Aorta (tissue), 5 donors: ENCODE measurements around the gene PHACTR1. TPM values are rescaled to one million over a fixed set of nuclear protein-coding genes. Genes with fewer than 3 reads are reported as not detected.

ENCODE experiments used
- ATAC-seq: fragments of 200-7000 bp; cut with Tn5 transposase; one replicate; pipeline ENCODE4 v1.9.1; 2022; ENCODE audit warnings: moderate library complexity; ENCODE audit not compliant: low FRiP score
- DNase-seq, 2 donors: peaks; one replicate each; pipeline ENCODE4 v3.0.0-alpha.2; 2020
- H3K27ac ChIP-seq, 2 donors: one replicate each; pipeline ENCODE4 v1.5.1; 2013; ENCODE audit warnings: low read length in 2 of 2, mild to moderate bottlenecking in 2 of 2, moderate library complexity in 2 of 2, control low read depth in 1 of 2, inconsistent platforms in 1 of 2, low read depth in 1 of 2
- H3K27me3 ChIP-seq, 2 donors: one replicate each; pipeline ENCODE4 v1.6.1; 2013; ENCODE audit warnings: control low read depth in 1 of 2, low read length in 1 of 2, mild to moderate bottlenecking in 1 of 2, moderate library complexity in 1 of 2; ENCODE audit not compliant: insufficient read depth in 2 of 2, control insufficient read depth in 1 of 2
- H3K36me3 ChIP-seq, 2 donors: one replicate each; pipeline ENCODE4 v1.6.1; 2013; ENCODE audit warnings: control low read depth in 1 of 2, low read length in 1 of 2, mild to moderate bottlenecking in 1 of 2; ENCODE audit not compliant: insufficient read depth in 2 of 2, control insufficient read depth in 1 of 2
- H3K4me1 ChIP-seq, 2 donors: one replicate each; pipeline ENCODE4 v1.6.1; 2013; ENCODE audit warnings: low read length in 2 of 2, control low read depth in 1 of 2, mild to moderate bottlenecking in 1 of 2, moderate library complexity in 1 of 2; ENCODE audit not compliant: insufficient read depth in 2 of 2, control insufficient read depth in 1 of 2
- H3K4me3 ChIP-seq, 2 donors: one replicate each; pipeline ENCODE4 v1.5.1; 2013; ENCODE audit warnings: low read length in 2 of 2, control low read depth in 1 of 2, mild to moderate bottlenecking in 1 of 2
- H3K9me3 ChIP-seq: one replicate; pipeline ENCODE4 v1.6.1; 2013; ENCODE audit warnings: mild to moderate bottlenecking, low read length; ENCODE audit not compliant: control insufficient read depth
- WGBS, 2 donors: extraction: QIAGEN DNeasy Blood & Tissue Kit; methylation state at CpG; one replicate each; pipeline ENCODE4 v1.1.7; 2013; 5-methylcytosine and 5-hydroxymethylcytosine counted together
- intact Hi-C, 2 donors: fragments of 100-400 bp; cut with DNase I; formaldehyde crosslinking; loops; one replicate each; pipeline versions ENCODE4 v1.14.2 to v1.15.0; 2022
- polyA plus RNA-seq, 2 donors: library from polyadenylated mRNA; stranded (reverse); fragments of 200-250 nt; gene quantifications; one replicate each; pipeline ENCODE4 v1.2.3, GENCODE V29; 2013
- total RNA-seq, 2 donors: library from RNA; stranded (reverse); fragmentation: NEBNext Ultra II Directional; extraction: Animal tissue kit (Norgen Biotek cat#: 25700); gene quantifications; one replicate each; pipeline ENCODE4 v1.2.1, GENCODE V29; 2021
- donor health status: healthy with polysubstance abuse.
- donor health status: Bipolar disorder and iron deficiency.
- donor health status: DM: no; HTN: no; CAD: no.
- donor health status: DM: no; HTN: no; CAD: no.
- donor health status: DM: yes; HTN: yes; CAD: no.

The PHACTR1 gene
- total and polyA plus RNA-seq, 4 donors, result 3.2 to 89.4 (median 20.1) TPM

DNA sequence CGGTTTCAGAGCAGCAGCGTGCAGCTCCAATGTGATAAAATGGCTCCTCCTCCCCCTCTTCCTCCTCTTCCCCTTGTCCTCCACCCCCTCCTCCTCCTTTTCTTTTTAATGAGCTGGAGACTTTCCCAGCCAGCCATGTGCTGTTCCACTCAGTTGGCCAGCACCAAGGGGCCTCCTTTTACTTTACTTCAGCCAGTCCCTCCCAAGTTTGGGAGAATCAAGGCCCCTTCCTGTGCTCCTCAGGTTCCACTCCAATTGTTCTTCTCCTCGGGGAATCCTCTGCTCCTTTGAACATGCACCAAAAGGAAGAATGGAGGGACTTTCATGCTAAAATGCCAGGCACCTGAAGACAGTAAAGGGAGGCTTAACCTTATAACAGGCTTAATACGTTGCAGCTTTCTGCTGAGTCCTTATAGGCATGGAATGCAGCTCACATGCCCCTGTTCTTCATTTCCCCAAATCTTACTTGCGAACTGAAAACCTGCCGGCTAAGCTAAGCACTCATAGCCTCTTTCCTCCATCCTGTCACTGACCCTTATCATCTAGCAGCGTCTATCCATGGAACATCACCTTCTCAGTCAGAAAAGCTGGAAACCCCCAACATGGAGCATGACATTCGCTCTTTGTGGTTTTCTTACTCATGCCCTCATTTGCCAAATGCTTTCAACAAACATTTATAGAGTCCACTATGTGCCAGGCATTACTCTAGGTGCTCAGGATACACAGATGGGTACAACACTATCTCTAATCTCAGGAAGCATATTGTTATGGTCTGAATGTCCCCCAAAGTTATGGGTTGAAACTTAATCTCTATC is 170.6 kb downstream of the PHACTR1 start:
- Histone ChIP-seq H3K4me3 (no peak overlapping the region), H3K4me1 (no peaks in the 10 kb centered on the region), H3K27ac (no peak overlapping the region), H3K27me3 (peaks cover 0 to 3% of the 10 kb centered on the region in 2 donors), H3K36me3 (no peaks in the 10 kb centered on the region), H3K9me3 (peaks cover 2% of the 10 kb centered on the region)
- DNase-seq (no peak), ATAC-seq (no peak)
- intact Hi-C loops, result no loop called here
- 73 to 74% methylated on average over 8 of the region's 8 CpGs for WGBS, 2 donors

GRCh38 chr6:12890171-12890790 is 173.7 kb downstream of the PHACTR1 start:
- no peak overlapping the region for H3K4me3 ChIP-seq
- intact Hi-C loops, result loop anchor here (5.0 to 10.0 kb wide), 2 partner anchors 253 to 595 kb away; partner anchors contain the start of gene EDN1 (in 1 of the 2)
- no peaks in the 10 kb centered on the region for H3K4me1 ChIP-seq
- no peak overlapping the region for H3K27ac ChIP-seq
- H3K36me3 ChIP-seq, result no peaks in the 10 kb centered on the region
- 95% methylated on average over 9 of the region's 9 CpGs for WGBS, 2 donors
- H3K9me3 ChIP-seq, result peaks cover 2% of the 10 kb centered on the region
- ATAC-seq (no peak), DNase-seq (no peak)
- H3K27me3 ChIP-seq, result peaks cover 0 to 3% of the 10 kb centered on the region in 2 donors

GRCh38 chr6:12891595-12891994 is 175.0 kb downstream of the PHACTR1 start:
- H3K27ac ChIP-seq, result no peak overlapping the region
- no peaks in the 10 kb centered on the region for H3K36me3 ChIP-seq
- 68 to 85% methylated on average over 1 of the region's 1 CpG for WGBS, 2 donors
- ATAC-seq (no peak), DNase-seq (no peak)
- peaks cover 0 to 3% of the 10 kb centered on the region in 2 donors for H3K27me3 ChIP-seq
- no peak overlapping the region for H3K4me3 ChIP-seq
- intact Hi-C loops, result loop anchor here (5.0 to 10.0 kb wide), 2 partner anchors 254 to 597 kb away; partner anchors contain the start of gene EDN1 (in 1 of the 2)
- H3K4me1 ChIP-seq, result no peaks in the 10 kb centered on the region
- H3K9me3 ChIP-seq, result peaks cover 2% of the 10 kb centered on the region

DNA sequence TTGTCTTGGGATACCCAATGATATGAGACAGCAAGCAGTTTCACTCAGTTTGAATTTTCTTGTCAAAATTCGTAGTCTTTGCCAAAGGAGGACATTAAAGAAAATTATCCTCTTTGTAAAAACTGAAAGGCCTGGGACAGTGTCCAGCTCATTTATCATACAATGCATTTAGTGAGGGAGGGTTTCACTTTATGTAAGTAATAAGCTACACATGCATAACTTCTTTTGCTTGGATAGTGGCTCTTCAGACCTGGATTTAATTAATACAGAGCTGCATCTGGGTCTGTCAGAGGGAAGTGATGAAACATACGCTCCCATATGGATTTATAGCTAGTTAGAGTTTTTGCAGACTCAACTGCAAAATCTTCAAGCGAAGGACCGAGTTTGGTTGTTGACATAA is 175.6 kb downstream of the PHACTR1 start:
- WGBS, 2 donors, result 77 to 78% methylated on average over 4 of the region's 4 CpGs

GRCh38 chr6:12893036-12893435 is 176.5 kb downstream of the PHACTR1 start:
- no peaks in the 10 kb centered on the region for H3K36me3 ChIP-seq
- intact Hi-C loops, result loop anchor here (5.0 to 10.0 kb wide), 2 partner anchors 256 to 598 kb away; partner anchors contain the start of gene EDN1 (in 1 of the 2)
- H3K9me3 ChIP-seq, result peaks cover under 1% of the 10 kb centered on the region
- no peak overlapping the region for H3K4me3 ChIP-seq
- WGBS, 2 donors, result 92 to 98% methylated on average over 4 of the region's 4 CpGs
- DNase-seq, result no peak
- no peaks in the 10 kb centered on the region for H3K27me3 ChIP-seq
- no peaks in the 10 kb centered on the region for H3K4me1 ChIP-seq
- ATAC-seq, result no peak
- no peak overlapping the region for H3K27ac ChIP-seq

More for the DNA sequence above, 175.6 kb downstream of the PHACTR1 start:
- no peak overlapping the region for H3K4me3 ChIP-seq
- ATAC-seq, result no peak
- no peaks in the 10 kb centered on the region for H3K36me3 ChIP-seq
- intact Hi-C loops, result loop anchor here (5.0 to 10.0 kb wide), 2 partner anchors 255 to 597 kb away; partner anchors contain the start of gene EDN1 (in 1 of the 2)
- H3K9me3 ChIP-seq, result peaks cover 2% of the 10 kb centered on the region
- H3K27me3 ChIP-seq, result peaks cover 0 to 2% of the 10 kb centered on the region in 2 donors
- H3K4me1 ChIP-seq, result no peaks in the 10 kb centered on the region
- DNase-seq, result no peak
- H3K27ac ChIP-seq, result no peak overlapping the region

- Histone ChIP-seq H3K4me1 (no peaks in the 10 kb centered on the region), H3K27ac (no peak overlapping the region), H3K36me3 (no peaks in the 10 kb centered on the region), H3K27me3 (no peaks in the 10 kb centered on the region), H3K9me3 (no peaks in the 10 kb centered on the region), H3K4me3 (no peak overlapping the region)
- DNase-seq (no peak), ATAC-seq (no peak)
- WGBS, 2 donors, result 90 to 92% methylated on average over 3 of the region's 3 CpGs
- intact Hi-C loops, result loop anchor here in 1 of 2 donors (10.0 kb wide), 1 partner anchor 601 kb away; the partner anchor contains the start of gene EDN1
These were observed 179.2 kb downstream of the PHACTR1 start for GRCh38 chr6:12895721-12896120.

DNA sequence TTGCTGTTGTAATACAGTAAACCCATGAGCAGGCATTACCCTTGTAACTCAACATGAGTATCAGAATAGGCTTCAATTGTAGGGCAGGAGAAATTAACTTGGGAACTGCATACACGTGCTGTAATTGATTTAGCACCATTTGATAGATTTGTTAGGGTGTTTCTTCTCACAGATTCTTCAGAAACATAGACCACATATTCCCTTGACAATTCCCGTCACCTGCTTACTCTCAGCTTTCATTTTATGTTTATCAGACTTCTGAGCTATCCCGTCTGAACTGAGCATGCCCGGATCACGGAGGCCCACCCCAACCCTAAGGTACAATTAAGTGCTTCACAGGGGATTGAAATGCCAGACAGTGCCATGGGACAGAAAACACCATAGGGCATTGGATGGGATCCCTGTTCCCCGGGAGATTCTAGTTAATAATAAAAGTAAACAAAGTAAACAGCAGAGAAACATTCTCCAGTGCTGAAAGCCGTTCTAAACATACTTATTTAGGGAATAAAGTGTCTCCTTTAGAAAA is 179.7 kb downstream of the PHACTR1 start:
- Histone ChIP-seq H3K36me3 (no peaks in the 10 kb centered on the region), H3K4me3 (no peak overlapping the region), H3K27ac (no peak overlapping the region), H3K9me3 (no peaks in the 10 kb centered on the region), H3K27me3 (no peaks in the 10 kb centered on the region), H3K4me1 (no peaks in the 10 kb centered on the region)
- WGBS, 2 donors, result 78 to 82% methylated on average over 7 of the region's 7 CpGs
- no peak for DNase-seq
- no peak for ATAC-seq
- intact Hi-C loops, result loop anchor here in 1 of 2 donors (10.0 kb wide), 1 partner anchor 601 kb away; the partner anchor contains the start of gene EDN1

DNA sequence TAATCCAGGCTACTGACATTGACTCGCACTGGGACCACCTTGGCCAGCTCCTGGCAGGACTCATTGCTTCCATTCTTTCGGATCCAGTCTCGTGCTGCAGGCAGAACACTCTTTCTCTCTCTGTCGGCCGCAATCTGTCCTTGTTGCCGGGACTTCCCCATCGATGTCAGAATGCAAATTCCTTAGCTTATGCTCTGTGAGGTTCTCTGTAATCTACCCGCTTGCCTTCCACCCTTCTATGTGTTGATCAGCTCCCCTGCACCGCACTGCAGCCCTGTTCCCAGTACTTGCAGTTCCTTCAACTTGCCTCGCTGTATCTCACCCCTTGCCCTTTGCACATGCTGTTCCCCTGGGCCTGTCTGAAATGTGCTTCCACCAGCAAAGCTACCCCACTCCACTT is 182.0 kb downstream of the PHACTR1 start:
- H3K27ac ChIP-seq, result no peak overlapping the region
- 92 to 95% methylated on average over 10 of the region's 10 CpGs for WGBS, 2 donors
- H3K27me3 ChIP-seq, result no peaks in the 10 kb centered on the region
- no peaks in the 10 kb centered on the region for H3K36me3 ChIP-seq
- H3K4me3 ChIP-seq, result no peak overlapping the region
- ATAC-seq (no peak), DNase-seq (no peak)
- intact Hi-C loops, result loop anchor here in 1 of 2 donors (10.0 kb wide), 1 partner anchor 604 kb away; the partner anchor contains the start of gene EDN1
- H3K4me1 ChIP-seq, result peaks cover 0 to 1% of the 10 kb centered on the region in 2 donors
- H3K9me3 ChIP-seq, result no peaks in the 10 kb centered on the region
